HFF-Myc (cell line): ENCODE measurements around the gene CREB1.

ENCODE experiments used
- DNase-seq: peaks from one replicate; pipeline ENCODE4 v3.0.0-alpha.2; 2011; ENCODE audit warnings: low read depth; ENCODE audit errors: extremely low read depth
- H3K4me3 ChIP-seq: replicated peaks from 2 replicates; pipeline ENCODE4 v1.5.1; 2011; ENCODE audit warnings: low read depth, mild to moderate bottlenecking, control low read depth, low read length
- CTCF ChIP-seq: IDR thresholded peaks from 2 replicates; pipeline ENCODE4 v1.5.1; 2012; ENCODE audit warnings: mild to moderate bottlenecking, low read depth, low read length, control low read depth; ENCODE audit errors: missing control alignments

The CREB1 gene

GRCh38 chr2:207529330-207530159 is at the start of gene CREB1:
CREB1 (plus strand) TSS chr2:207529962; CDS start chr2:207555636, 25,674 bp downstream.
- no peak for TF ChIP-seq CTCF
- peak; percentile 89 for DNase-seq
- peak within 1 kb of the TSS; percentile 94 for H3K4me3 ChIP-seq

- TF ChIP-seq CTCF, result no peak
- H3K4me3 ChIP-seq, result no peak overlapping the region
- no peak for DNase-seq
These were observed 49.2 kb upstream of the CREB1 start for GRCh38 chr2:207480521-207481040.

- TF ChIP-seq CTCF, result no peak
- no peak overlapping the region for H3K4me3 ChIP-seq
- no peak for DNase-seq
These were observed 47.8 kb upstream of the CREB1 start for GRCh38 chr2:207481924-207482323.

- no peak overlapping the region for H3K4me3 ChIP-seq
- no peak for DNase-seq
- TF ChIP-seq CTCF, result no peak
These were observed 47.1 kb upstream of the CREB1 start for GRCh38 chr2:207482630-207483029.

- TF ChIP-seq CTCF, result no peak
- no peak for DNase-seq
- H3K4me3 ChIP-seq, result no peak overlapping the region
These were observed 46.7 kb upstream of the CREB1 start for GRCh38 chr2:207483066-207483465.

- no peak for DNase-seq
- no peak for TF ChIP-seq CTCF
- no peak overlapping the region for H3K4me3 ChIP-seq
These were observed 46.3 kb upstream of the CREB1 start for GRCh38 chr2:207483477-207483876.
